Body of pancreas (tissue), 4 donors: ENCODE measurements around the gene CYP11A1.

Experiments used
- CTCF ChIP-seq, 7 experiments: fragments of 450-650 bp in 4 of 7; fragments of 200-600 bp in 3 of 7; sonication (generic) in 3 of 7; IDR thresholded peaks; one replicate each; pipeline ENCODE4 v1.5.1; 2016 to 2019; ENCODE audit warnings: antibody characterized with exemption in 7 of 7
- POLR2A ChIP-seq, 3 donors: fragments of 450-650 bp; IDR thresholded peaks; one replicate each; pipeline ENCODE4 v1.6.1; 2016; ENCODE audit warnings: antibody characterized with exemption in 3 of 3, mild to moderate bottlenecking in 2 of 3

- TF ChIP-seq CTCF (IDR thresholded peaks at IDR 0.05) = no peak
- TF ChIP-seq POLR2A (IDR thresholded peaks at IDR 0.05) = no peak
These were observed 8.8 kb upstream of the CYP11A1 start for GRCh38 chr15:74376226-74376625.
